GM12865 (cell line): ENCODE measurements around the gene ABR.
"Not testable (repeated sequence)": the region's sequence is repeated elsewhere in the genome, so short reads cannot be mapped to it uniquely, and the experiment has no call there.

Experiments used
- DNase-seq: peaks from one replicate; pipeline ENCODE4 v3.0.0; 2010; ENCODE audit warnings: low read depth
- H3K4me3 ChIP-seq: 2 replicates; pipeline ENCODE4 v1.5.1; 2011; ENCODE audit warnings: mild to moderate bottlenecking, low read depth, low read length, control low read depth
- TF ChIP-seq, protein P1 (sequence below): IDR thresholded peaks from 2 replicates; pipeline ENCODE4 v1.5.1; 2011; ENCODE audit warnings: low read length, control low read depth, low read depth, inconsistent platforms; ENCODE audit not compliant: insufficient read depth; ENCODE audit errors: missing control alignments

Gene ABR

GRCh38 chr17:1050246-1050995 lies 129.4 kb downstream of the ABR start:
- H3K4me3 ChIP-seq, result no peak overlapping the region
- TF ChIP-seq, protein P1, sequence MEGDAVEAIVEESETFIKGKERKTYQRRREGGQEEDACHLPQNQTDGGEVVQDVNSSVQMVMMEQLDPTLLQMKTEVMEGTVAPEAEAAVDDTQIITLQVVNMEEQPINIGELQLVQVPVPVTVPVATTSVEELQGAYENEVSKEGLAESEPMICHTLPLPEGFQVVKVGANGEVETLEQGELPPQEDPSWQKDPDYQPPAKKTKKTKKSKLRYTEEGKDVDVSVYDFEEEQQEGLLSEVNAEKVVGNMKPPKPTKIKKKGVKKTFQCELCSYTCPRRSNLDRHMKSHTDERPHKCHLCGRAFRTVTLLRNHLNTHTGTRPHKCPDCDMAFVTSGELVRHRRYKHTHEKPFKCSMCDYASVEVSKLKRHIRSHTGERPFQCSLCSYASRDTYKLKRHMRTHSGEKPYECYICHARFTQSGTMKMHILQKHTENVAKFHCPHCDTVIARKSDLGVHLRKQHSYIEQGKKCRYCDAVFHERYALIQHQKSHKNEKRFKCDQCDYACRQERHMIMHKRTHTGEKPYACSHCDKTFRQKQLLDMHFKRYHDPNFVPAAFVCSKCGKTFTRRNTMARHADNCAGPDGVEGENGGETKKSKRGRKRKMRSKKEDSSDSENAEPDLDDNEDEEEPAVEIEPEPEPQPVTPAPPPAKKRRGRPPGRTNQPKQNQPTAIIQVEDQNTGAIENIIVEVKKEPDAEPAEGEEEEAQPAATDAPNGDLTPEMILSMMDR, result no peak
- DNase-seq, result no peak

GRCh38 chr17:1049446-1050225 lies 130.1 kb downstream of the ABR start:
- no peak overlapping the region for H3K4me3 ChIP-seq
- DNase-seq, result no peak
- TF ChIP-seq, protein P1, result no peak

DNA sequence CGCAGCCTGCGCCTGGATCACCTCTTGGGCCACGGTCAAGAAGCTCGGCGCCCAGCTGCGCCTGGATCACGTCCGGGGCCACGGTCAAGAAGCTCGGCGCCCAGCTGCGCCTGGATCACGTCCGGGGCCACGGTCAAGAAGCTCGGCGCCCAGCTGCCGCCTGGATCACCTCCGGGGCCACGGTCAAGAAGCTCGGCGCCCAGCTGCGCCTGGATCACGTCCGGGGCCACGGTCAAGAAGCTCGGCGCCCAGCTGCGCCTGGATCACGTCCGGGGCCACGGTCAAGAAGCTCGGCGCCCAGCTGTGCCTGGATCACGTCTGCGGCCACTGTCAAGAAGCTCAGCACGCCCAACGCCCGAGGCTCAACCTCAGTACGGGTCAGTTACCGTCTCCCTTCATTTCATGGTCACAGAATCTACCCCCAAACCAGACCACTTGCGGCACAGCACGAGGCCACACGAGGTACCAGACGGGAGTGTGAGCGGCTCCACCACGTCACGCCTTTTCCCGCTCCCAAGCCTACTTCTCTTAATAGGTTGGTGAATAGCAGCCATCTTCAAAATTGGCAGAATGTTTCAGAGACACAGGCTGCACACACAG lies 131.2 kb downstream of the ABR start:
- not testable (repeated sequence) for DNase-seq, H3K4me3 ChIP-seq

DNA sequence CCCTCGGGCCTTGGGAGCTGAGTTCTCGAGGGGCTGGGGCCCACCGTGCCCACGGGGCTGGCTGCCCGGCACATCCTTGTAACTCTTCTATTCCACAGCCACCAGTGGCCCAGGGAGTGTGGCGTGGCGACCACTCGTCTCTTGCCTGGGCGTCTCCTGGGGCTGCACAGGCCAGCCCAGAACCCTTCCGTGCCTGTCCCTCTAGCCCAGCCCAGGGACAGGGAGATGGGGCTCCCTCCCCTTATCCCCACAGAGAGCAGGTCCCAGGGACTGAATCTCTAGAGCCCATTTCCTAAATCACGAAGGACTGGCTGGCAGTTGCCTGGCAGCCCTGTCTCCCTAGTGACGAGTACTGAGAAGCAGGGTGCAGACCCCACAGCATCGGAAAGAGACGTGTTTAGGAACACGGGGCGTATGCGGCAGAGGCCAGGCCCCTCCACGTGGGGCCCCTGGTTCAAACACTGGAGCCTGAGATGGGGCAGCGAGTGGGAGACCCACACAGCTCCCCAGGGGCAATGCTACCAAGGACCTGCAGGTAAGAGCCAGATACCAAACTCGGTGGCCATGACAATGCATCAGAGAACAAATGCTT lies 131.8 kb downstream of the ABR start:
- TF ChIP-seq, protein P1, result no peak
- H3K4me3 ChIP-seq, result no peak overlapping the region
- DNase-seq, result no peak

DNA sequence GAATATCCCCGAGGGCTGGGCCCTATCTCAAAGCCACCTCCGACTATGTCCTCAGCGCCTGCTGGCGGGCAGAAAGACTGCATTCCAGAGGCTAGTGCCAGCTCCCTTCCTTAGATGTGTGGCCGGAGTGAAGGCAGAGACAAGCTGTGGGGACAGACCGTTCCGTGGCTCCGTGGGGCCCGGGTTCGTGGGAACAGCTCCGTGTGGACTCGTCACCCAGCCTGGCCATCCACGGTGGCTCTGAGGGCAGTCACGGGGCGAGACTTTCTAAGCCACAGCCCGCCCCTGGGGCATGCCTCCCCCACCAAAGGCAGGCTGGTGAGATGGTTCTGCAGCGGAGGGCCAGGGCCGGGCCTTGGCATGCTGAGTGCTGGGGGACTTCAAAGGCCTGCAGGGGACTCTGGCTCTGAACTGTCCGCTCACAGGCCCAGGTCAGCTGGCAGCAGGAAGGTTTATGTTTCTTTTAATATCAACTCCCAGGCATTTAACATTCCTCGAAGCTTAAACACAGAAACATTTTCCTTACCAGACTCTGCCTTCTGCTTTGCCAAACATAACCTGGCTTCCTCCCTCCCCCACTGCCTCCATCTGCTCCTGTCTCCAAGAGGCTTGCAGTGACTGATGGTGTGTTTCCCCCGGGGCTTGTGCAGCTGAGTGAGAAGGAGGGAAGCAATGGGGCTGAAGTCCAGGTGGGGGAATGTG lies 132.5 kb downstream of the ABR start:
- no peak overlapping the region for H3K4me3 ChIP-seq
- no peak for DNase-seq
- TF ChIP-seq, protein P1, result no peak

DNA sequence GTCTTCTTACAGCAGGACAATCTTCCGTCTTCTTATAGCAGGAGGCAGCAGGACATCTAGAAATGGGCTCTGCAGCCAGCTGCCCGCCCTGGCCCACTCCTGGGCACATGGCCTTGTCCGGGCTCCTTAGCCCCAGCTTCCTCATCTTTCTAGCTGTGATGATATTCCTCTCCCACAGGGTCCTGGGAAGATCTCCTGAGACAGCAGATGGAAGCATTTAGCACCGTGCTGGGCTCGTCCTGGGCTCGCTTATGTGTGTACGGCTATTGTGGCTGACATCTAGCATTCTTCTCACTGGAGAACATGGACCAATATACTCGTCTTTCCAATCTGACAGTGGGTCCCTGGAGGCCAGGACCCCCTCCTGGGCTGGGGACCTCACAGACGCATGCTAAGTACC lies 134.3 kb downstream of the ABR start:
- TF ChIP-seq, protein P1, result no peak
- H3K4me3 ChIP-seq, result no peak overlapping the region
- no peak for DNase-seq

DNA sequence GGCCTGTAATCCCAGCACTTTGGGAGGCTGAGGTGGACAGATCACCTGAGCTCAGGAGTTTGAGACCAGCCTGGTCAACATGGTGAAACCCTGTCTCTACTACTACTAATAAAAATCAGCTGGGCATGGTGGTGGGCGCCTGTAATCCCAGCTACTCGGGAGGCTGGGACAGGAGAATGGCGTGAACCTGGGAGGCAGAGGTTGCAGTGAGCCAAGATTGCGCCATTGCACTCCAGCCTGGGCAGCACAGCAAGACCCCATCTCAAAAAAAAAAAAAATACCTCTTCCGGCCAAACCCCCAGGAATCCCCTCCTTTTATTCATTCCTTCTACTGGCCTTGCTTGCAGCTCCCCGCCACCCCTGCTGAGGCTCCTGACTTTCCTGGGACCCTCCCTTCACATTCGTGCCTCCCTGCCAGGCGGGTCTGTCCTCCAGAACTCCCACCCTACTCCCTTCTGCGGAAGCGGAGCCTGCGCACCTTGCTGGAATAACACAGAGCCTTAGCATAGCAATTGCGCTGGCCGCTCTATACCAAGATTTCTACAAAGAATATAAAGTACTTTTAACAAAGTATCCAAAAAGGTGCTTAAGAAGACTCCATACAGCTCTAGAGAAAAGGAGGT lies 135.3 kb downstream of the ABR start:
- DNase-seq, result not testable (repeated sequence)

More for the DNA sequence above, 135.3 kb downstream of the ABR start:
- not testable (repeated sequence) for H3K4me3 ChIP-seq
